ENCODE measurements around the gene PTPRK. TPM values are rescaled to one million over a fixed set of nuclear protein-coding genes. Genes with fewer than 3 reads are reported as not detected.
"Not testable (repeated sequence)": the region's sequence is repeated elsewhere in the genome, so short reads cannot be mapped to it uniquely, and the experiment has no call there.

Gene PTPRK
- total RNA-seq, 4 donors from 2014 or later: 20.0 to 64.2 (median 36.6) TPM

- DNase-seq: peak in 1 of 2 donors; percentile 31
- intact Hi-C loops (cut with DNase I; ENCODE audit: low total_unique reads): no loop called here
- Histone ChIP-seq H3K27ac (peak overlapping the region; percentile 60 to 76), H3K4me3 (peak overlapping the region in 1 of 2 donors; percentile 17), H3K36me3 (no peaks in the 10 kb centered on the region), H3K4me1 (no peaks in the 10 kb centered on the region), H3K27me3 (no peaks in the 10 kb centered on the region), H3K9me3 (no peaks in the 10 kb centered on the region)
- no peak for TF ChIP-seq POLR2A (IDR thresholded peaks at IDR 0.05)
- TF ChIP-seq, protein P1, sequence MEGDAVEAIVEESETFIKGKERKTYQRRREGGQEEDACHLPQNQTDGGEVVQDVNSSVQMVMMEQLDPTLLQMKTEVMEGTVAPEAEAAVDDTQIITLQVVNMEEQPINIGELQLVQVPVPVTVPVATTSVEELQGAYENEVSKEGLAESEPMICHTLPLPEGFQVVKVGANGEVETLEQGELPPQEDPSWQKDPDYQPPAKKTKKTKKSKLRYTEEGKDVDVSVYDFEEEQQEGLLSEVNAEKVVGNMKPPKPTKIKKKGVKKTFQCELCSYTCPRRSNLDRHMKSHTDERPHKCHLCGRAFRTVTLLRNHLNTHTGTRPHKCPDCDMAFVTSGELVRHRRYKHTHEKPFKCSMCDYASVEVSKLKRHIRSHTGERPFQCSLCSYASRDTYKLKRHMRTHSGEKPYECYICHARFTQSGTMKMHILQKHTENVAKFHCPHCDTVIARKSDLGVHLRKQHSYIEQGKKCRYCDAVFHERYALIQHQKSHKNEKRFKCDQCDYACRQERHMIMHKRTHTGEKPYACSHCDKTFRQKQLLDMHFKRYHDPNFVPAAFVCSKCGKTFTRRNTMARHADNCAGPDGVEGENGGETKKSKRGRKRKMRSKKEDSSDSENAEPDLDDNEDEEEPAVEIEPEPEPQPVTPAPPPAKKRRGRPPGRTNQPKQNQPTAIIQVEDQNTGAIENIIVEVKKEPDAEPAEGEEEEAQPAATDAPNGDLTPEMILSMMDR (IDR thresholded peaks at IDR 0.05): no peak
Measured at GRCh38 chr6:128491610-128492206, 28.7 kb downstream of the PTPRK start.

- Histone ChIP-seq H3K4me1 (no peaks in the 10 kb centered on the region), H3K4me3 (peak overlapping the region in 1 of 2 donors; percentile 17)
- intact Hi-C loops (cut with DNase I; ENCODE audit: low total_unique reads): no loop called here
Measured at GRCh38 chr6:128491100-128491581, 29.3 kb downstream of the PTPRK start.

GRCh38 chr6:128487746-128488145, 32.7 kb downstream of the PTPRK start:
- Histone ChIP-seq H3K36me3 (no peaks in the 10 kb centered on the region), H3K4me1 (no peaks in the 10 kb centered on the region), H3K9me3 (no peaks in the 10 kb centered on the region), H3K27me3 (no peaks in the 10 kb centered on the region), H3K27ac (no peak overlapping the region), H3K4me3 (no peak overlapping the region)
- DNase-seq: no peak
- no peak for TF ChIP-seq POLR2A (IDR thresholded peaks at IDR 0.05)
- TF ChIP-seq, protein P1 (IDR thresholded peaks at IDR 0.05): no peak
- intact Hi-C loops (cut with DNase I; ENCODE audit: low total_unique reads): no loop called here

More at GRCh38 chr6:128491100-128491581, 29.3 kb downstream of the PTPRK start:
- no peaks in the 10 kb centered on the region for H3K9me3 ChIP-seq
- DNase-seq: no peak
- H3K27ac ChIP-seq: peak overlapping the region; percentile 60 to 76
- no peaks in the 10 kb centered on the region for H3K36me3 ChIP-seq
- TF ChIP-seq, protein P1 (IDR thresholded peaks at IDR 0.05): no peak
- TF ChIP-seq POLR2A (IDR thresholded peaks at IDR 0.05): no peak
- no peaks in the 10 kb centered on the region for H3K27me3 ChIP-seq

GRCh38 chr6:128487055-128487454, 33.3 kb downstream of the PTPRK start:
- no peaks in the 10 kb centered on the region for H3K4me1 ChIP-seq
- DNase-seq: no peak
- intact Hi-C loops (cut with DNase I; ENCODE audit: low total_unique reads): no loop called here

DNA sequence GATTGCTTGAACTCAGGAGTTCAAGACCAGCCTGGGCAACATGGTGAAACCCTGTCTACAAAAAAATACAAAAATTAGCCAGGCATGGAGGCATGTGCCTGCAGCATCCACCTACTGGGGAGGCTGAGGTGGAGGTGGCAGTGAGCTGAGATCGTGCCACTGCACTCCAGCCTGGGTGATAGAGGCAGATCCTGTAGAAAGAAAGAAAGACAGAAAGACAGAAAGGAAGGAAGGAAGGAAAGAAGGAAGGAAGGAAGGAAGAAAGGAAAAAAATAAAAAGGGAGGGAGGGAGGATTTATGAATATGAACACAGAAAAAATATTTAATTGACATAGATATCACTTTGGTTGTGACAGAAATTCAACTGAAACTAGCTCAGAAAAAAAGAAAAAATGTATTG, 33.8 kb downstream of the PTPRK start:
- H3K27ac ChIP-seq: not testable (repeated sequence)

More at GRCh38 chr6:128487055-128487454, 33.3 kb downstream of the PTPRK start:
- H3K9me3 ChIP-seq: no peaks in the 10 kb centered on the region
- H3K36me3 ChIP-seq: no peaks in the 10 kb centered on the region
- no peaks in the 10 kb centered on the region for H3K27me3 ChIP-seq
- TF ChIP-seq, protein P1 (IDR thresholded peaks at IDR 0.05): no peak
- no peak for TF ChIP-seq POLR2A (IDR thresholded peaks at IDR 0.05)
- H3K27ac ChIP-seq: no peak overlapping the region
- H3K4me3 ChIP-seq: no peak overlapping the region

More for the DNA sequence above, 33.8 kb downstream of the PTPRK start:
- H3K4me1 ChIP-seq; H3K36me3 ChIP-seq; DNase-seq; H3K9me3 ChIP-seq; H3K4me3 ChIP-seq; H3K27me3 ChIP-seq; intact Hi-C loops (cut with DNase I; ENCODE audit: low total_unique reads): not testable (repeated sequence)
